DMS53 treated with DMSO at 0.1 percent for 48 hours (cell line): ENCODE results near the gene NR1H4.
"Not testable (repeated sequence)": the region's sequence is repeated elsewhere in the genome, so short reads cannot be mapped to it uniquely, and the experiment has no call there.

Experiments
- DNase-seq: peaks from one replicate; lab custom pipeline; 2025; ENCODE audit not compliant: unreplicated experiment; lab: John Stamatoyannopoulos, UW

Gene NR1H4

DNA sequence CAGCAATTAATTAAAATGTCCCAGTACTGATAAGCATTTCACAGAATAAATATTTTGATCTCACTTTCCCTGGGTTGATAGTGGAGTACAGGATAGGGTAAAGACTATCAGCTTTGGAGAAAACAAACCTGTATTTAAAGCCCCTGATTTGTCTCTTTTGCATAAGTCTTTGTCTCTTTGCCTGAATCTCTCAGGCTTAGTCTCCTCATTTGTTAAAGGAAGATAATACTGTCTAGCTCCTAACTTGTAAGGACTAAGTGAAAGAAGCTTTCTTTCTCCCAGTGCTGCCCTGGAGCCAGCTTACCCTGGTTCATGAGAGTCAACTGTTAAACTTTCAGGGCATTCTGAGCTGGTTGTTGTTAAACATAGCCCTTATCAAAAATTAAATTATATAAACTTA, 5.5 kb upstream of the NR1H4 start:
- no peak for DNase-seq

DNA sequence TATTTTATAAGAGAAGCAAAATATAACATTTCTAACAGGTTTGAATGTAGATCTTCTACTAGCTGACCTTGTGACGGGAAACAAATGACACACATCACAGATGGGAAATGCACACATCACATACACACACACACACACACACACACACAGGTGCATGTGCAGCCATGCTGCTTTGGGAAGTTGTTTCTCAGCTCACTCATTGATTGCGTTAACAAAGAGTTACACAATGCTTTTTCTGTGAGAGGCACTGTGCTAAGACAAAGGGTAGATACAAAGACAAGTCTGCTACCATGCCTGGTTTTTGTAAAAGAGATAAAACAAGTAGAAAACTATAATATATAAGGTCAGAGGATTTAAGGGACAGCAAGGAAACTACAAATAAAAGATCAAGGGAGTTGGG, 1.3 kb upstream of the NR1H4 start:
- no peak for DNase-seq

- DNase-seq, result no peak
Observed at GRCh38 chr12:100473050-100473715, 483 bp upstream of the NR1H4 start.

GRCh38 chr12:100474617-100475016, 951 bp downstream of the NR1H4 start:
- DNase-seq, result no peak

DNA sequence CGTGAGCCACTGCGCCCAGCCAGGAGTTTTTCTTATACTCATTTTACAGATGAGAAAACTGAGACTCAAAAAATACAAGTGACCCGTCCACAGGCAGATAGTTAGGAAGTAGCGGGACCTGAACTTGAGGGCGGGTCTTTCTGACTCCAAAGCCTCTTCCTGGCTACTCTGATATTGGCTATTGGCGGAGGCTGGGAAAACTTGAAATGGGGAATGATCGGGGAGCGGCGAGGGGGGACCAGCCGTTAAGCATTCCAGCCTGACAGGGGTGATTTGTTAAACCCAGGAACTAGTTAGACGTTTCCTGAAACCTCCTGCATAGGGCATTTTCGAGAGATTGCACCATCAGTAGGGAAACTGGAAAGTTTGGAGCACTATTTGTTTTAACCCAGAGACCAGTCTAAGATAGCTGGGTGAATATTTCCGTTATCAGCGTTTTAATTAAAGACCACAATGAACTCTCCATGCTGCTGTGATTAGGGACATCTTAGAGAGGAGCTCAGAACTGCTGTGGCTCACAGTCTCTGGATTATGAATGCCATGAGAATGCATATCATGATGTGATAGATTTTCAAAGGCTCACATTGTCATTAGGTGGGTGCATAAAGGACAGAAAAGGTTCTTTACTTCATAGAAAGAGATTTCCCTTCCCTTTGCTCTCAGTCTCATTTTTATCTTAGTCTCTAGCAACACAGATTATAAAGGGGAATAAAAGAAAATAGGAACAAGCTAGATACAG, 2.5 kb downstream of the NR1H4 start:
- no peak for DNase-seq

DNA sequence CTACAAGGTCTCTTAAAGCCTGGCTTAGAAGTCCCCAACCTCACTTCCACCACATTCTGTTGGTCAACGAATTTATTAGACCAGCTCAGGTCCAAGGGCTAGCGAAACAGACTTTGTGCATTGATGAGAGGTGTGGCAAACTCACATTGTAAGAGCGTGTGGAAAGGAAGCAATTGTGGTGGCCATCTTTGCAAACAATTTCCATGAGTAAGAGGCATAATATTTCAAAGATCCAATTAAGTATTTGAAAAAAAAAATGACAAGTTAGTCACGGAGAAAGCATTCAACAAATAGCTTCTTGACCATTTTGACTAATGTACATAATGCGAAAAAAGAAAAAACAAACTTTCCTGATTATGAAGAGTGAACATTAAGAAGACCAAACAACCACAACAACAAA, 7.4 kb downstream of the NR1H4 start:
- no peak for DNase-seq

GRCh38 chr12:100484183-100484886, 10.7 kb downstream of the NR1H4 start:
- no peak for DNase-seq

- DNase-seq, result no peak
Observed at GRCh38 chr12:100484891-100485471, 11.3 kb downstream of the NR1H4 start.

- no peak for DNase-seq
Observed at GRCh38 chr12:100485983-100486382, 12.3 kb downstream of the NR1H4 start.

DNA sequence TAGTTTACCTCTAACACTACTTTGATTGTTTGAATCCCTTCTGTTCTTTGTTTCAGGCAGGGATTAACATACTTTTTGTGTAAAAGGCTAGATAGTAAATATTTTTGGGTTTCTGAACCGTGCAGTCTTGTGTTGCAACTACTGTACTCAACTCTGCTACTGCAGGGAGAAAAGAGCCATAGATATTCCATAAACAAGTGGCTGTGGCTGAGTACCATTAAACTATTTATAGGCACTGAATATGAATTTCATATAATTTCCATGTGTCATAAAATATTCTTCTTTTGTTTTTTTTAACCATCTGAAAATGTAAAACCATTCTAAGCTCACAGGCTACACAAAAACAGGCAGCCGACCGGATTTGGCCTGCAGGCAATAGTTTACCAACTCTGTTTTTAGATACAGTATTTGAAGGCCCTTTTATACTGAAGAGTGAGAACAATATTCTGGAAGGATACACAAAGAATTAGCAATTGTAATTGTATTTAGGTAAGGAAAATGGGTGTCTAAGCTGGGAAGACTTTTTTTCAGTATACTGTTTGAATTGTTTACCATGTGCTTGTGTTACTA, 15.7 kb downstream of the NR1H4 start:
- no peak for DNase-seq

- no peak for DNase-seq
Observed at GRCh38 chr12:100490056-100490455, 16.4 kb downstream of the NR1H4 start.

DNA sequence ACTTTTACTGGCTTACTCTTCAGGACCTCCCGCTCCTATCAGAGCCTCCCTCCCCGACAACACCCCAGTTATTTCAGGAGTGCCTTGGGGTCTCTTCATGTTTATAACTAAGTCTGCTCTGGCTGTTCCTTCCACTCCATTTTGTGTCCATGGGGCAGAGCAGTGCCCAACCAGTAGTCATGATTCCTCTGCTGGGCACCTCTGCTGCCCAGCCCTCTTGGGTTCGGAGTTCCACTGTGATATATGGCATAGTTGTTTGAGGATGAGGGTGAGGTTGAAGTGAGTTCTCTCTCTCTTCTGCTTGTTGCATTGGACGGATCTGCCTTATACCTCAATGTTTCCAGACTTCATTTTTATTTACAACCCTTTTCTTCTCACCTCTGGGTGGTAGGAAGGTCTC, 17.4 kb downstream of the NR1H4 start:
- no peak for DNase-seq

DNA sequence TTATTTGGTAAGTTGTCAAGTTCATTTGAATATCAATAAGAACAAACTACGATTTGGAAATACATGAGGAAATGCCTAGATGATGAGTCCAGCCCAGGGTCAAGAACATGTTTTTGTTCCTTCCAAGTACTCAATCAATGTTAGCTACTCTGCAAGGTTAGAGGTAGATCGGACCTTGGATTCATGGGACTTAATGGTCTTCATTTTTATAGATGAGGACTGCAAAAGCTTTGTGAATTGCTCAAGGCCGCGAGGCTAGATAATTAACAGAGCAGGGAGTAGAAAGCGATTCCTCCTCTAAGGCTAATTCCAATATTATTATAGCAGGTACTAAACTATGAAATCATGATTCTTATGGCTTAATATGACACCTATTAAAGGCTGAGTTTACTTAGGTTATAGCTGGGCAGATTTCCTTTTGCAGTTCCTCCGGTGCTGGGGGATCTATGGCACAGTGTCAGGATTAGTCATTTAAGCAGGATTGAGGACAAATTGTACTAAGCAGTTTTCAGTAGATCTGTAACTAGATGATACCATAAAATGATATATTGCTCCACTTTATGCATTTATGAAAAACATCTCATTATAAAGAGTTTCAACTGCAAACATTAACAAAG, 19.8 kb downstream of the NR1H4 start:
- DNase-seq, result no peak

DNA sequence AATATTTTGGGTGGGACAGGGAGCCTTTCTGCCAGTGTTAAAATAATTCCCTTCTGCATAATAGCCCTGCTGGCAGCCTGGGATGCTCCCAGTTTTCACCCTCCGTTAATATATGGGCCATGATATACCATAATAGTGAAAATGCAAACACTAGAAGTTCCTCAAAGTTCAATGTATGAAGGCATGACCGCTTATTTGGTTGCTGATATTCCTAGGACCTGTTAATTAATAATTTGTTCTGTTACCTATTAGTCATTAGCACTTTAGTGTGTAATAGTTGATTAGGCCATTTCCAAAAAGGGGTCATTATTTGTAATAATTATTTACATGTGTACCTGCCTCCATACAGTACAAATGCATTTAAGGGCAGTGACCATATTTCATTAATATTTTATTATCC, 20.4 kb downstream of the NR1H4 start:
- no peak for DNase-seq

- DNase-seq, result no peak
Observed at GRCh38 chr12:100494538-100494937, 20.9 kb downstream of the NR1H4 start.

DNA sequence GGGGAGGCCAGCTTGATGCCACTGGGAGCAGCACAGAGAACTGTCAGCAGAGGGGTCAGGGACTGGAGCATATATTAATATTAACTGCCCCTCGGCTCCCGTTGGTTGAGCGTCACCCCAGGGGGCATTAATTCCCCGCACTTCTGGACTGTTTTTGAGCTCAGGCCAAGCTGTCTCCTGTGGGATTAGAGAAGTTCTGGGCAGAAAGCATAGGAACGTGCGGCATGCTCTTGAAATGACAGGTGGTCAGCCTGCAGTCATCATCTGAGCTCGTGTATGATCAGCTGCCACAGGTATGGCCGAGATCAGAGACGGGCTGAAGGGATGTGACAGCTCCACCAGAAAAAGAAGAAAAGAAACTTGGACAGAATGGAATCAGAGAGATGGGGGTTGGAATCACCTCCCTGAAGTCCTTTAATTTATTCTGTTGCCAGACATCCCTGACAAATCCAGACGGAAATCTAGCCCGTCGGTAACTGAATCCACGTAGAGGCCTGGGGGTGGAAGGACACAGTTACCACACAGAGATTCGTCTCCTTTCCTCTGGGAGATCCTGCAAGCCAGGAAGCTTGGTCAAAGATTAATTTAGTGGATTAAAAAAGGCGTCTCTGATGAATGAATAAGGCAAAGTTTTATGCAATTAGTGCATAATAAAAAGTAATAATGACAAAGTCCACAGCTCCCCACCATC, 23.6 kb downstream of the NR1H4 start:
- DNase-seq, result no peak

- DNase-seq, result no peak
Observed at GRCh38 chr12:100498141-100498540, 24.5 kb downstream of the NR1H4 start.

GRCh38 chr12:100499416-100499815, 25.8 kb downstream of the NR1H4 start:
- no peak for DNase-seq

DNA sequence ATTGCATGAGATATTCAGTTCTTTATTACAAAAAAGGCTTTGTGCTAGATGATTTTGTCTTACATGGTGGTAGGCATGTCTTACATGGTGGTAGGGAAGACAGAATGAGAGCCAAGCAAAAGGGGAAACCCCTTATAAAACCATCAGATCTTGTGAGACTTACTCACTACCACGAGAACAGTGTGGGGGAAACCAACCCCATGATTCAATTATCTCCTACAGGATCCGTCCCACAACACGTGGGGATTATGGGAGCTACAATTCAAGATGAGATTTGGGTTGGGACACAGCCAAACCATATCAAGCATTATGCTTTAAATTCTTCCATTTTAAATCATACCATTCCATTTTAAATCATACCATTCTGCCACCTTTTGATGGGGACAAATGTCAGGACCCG, 29.1 kb downstream of the NR1H4 start:
- not testable (repeated sequence) for DNase-seq

DNA sequence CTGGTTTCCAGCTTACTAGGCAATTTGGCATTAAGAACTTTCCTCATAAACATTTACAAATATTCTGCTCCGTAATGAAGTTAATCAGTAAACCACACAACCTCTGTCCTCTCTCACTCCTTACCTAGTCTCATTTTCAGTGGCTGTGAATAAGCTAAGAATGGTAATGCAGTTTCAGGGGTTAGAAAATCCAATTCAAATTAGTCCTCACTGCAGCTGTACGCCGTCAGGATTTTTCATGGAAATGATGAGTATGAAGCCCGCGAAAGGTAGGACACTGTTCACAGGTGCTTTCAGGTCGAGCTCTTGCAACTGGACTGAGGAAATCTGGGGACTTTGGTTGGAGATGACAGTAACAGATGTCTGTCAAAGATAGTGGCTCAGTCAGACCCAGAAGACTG, 29.6 kb downstream of the NR1H4 start:
- DNase-seq, result no peak
